ENCODE measurements around the gene ZFC3H1. TPM values are rescaled to one million over a fixed set of nuclear protein-coding genes. Genes with fewer than 3 reads are reported as not detected.
"Not testable (repeated sequence)": the region's sequence is repeated elsewhere in the genome, so short reads cannot be mapped to it uniquely, and the experiment has no call there.

ZFC3H1 gene
- total and polyA plus RNA-seq, 2 experiments from 2014 or later: 15.1 to 27.0 TPM

DNA sequence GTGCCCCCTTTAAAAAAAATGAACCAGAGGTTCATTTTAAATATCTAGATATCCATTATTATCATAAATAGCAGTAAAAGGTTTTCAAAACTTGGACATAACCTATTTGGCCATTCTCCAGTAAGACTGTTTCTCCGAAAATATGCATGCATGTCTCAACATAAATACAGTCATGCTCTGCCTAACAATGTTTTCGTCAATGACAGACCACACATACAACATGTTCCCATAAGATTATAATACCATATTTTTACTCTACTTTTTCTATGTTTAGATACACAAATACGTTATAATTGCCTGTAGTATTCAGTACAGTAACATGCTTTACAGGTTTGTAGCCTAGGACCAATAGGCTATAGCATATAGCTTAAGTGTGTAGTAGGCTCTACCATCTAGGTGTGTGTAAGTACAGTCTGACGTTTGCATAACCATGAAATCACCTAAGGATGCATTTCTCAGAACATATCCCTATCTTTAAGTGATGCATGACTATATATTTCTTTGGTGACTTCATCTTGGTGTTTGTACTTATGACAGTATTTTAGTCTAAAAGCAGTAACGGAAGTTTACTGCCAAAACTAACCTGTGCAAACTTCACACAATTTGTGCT is 25.4 kb upstream of the ZFC3H1 start:
- H4K20me1 ChIP-seq (ENCODE audit: insufficient read depth): no peaks in the 10 kb centered on the region
- H2AFZ ChIP-seq: no peak overlapping the region
- WGBS, 2 experiments (ENCODE audit: low coverage in 1 of 2, low lambda C conversion rate in 2 of 2, missing lambda C conversion rate in 2 of 2): 89 to 91% methylated on average over 5 of the region's 5 CpGs
- H3K9ac ChIP-seq: no peak overlapping the region
- no peak overlapping the region for H3K27ac ChIP-seq
- no peak for TF ChIP-seq EZH2phosphoT487 (IDR thresholded peaks at IDR 0.05; ENCODE audit: insufficient read depth, low read depth)
- H3F3A ChIP-seq (ENCODE audit: insufficient read depth): peaks cover 17% of the 10 kb centered on the region
- DNase-seq: no peak
- no peaks in the 10 kb centered on the region for H3K9me2 ChIP-seq (ENCODE audit: insufficient read depth)
- no peak overlapping the region for H3K4me2 ChIP-seq (ENCODE audit: unreplicated experiment)
- no peaks in the 10 kb centered on the region for H3K9me3 ChIP-seq (ENCODE audit: low read depth)
- H3K4me3 ChIP-seq: no peak overlapping the region
- peaks cover 24% of the 10 kb centered on the region for H3K79me2 ChIP-seq (ENCODE audit: insufficient read depth)
- H3K4me1 ChIP-seq (ENCODE audit: insufficient read depth): peaks cover 20% of the 10 kb centered on the region
- no peaks in the 10 kb centered on the region for H3K36me3 ChIP-seq (ENCODE audit: low read depth)
- in situ Hi-C loops (cut with MboI): no loop called here
- H3K27me3 ChIP-seq (replicated peaks; ENCODE audit: insufficient read depth): no peaks in the 10 kb centered on the region

DNA sequence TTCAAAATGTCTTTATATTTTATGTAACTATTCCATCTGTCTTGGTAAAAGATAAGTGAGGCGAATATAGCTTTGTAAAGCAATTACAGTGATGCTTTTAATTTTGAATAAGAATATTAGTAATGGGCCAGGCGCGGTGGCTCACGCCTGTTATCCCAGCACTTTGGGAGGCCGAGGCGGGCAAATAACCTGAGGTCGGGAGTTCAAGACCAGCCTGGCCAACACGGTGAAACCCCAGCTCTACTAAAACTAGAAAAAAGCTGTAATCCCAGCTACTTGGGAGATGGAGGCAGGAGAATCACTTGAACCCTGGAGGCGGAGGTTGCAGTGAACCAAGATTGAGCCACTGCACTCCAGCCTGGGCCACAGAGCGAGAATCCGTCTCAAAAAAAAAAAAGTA is 23.5 kb upstream of the ZFC3H1 start:
- H3K9me3 ChIP-seq (ENCODE audit: low read depth); H3K36me3 ChIP-seq (ENCODE audit: low read depth); H3K9me2 ChIP-seq (ENCODE audit: insufficient read depth); DNase-seq; in situ Hi-C loops (cut with MboI); H3K27me3 ChIP-seq (replicated peaks; ENCODE audit: insufficient read depth); H4K20me1 ChIP-seq (ENCODE audit: insufficient read depth): not testable (repeated sequence)
- Histone ChIP-seq H3F3A (ENCODE audit: insufficient read depth) (peaks cover 17% of the 10 kb centered on the region), H2AFZ (peak overlapping the region; percentile 95), H3K4me1 (ENCODE audit: insufficient read depth) (peaks cover 20% of the 10 kb centered on the region), H3K27ac (peak overlapping the region; percentile 76), H3K79me2 (ENCODE audit: insufficient read depth) (peaks cover 24% of the 10 kb centered on the region), H3K4me2 (ENCODE audit: unreplicated experiment) (peak overlapping the region; percentile 85), H3K9ac (peak overlapping the region; percentile 81), H3K4me3 (peak overlapping the region; percentile 81)
- WGBS, 2 experiments (ENCODE audit: low coverage in 1 of 2, low lambda C conversion rate in 2 of 2, missing lambda C conversion rate in 2 of 2): 50 to 57% methylated on average over 10 to 11 of the region's 11 CpGs

DNA sequence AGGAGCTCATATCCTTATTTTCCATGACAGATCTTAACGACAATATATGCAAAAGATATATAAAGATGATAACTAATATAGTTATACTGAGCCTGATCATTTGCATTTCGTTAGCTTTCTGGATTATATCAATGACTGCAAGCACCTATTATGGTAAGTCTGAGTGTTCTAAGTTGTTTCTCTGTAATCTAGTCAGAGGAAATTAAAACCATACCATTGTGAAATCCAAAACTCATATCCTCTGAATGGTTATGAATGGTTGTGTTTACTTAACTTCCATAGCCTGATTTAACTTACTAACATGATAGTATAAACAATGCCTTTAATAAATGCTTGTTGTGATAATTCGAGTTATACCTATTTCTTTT is 23.0 kb upstream of the ZFC3H1 start:
- peak; percentile 57 for DNase-seq
- 8 to 10% methylated on average over 3 of the region's 3 CpGs for WGBS, 2 experiments (ENCODE audit: low coverage in 1 of 2, low lambda C conversion rate in 2 of 2, missing lambda C conversion rate in 2 of 2)
- in situ Hi-C loops (cut with MboI): no loop called here

DNA sequence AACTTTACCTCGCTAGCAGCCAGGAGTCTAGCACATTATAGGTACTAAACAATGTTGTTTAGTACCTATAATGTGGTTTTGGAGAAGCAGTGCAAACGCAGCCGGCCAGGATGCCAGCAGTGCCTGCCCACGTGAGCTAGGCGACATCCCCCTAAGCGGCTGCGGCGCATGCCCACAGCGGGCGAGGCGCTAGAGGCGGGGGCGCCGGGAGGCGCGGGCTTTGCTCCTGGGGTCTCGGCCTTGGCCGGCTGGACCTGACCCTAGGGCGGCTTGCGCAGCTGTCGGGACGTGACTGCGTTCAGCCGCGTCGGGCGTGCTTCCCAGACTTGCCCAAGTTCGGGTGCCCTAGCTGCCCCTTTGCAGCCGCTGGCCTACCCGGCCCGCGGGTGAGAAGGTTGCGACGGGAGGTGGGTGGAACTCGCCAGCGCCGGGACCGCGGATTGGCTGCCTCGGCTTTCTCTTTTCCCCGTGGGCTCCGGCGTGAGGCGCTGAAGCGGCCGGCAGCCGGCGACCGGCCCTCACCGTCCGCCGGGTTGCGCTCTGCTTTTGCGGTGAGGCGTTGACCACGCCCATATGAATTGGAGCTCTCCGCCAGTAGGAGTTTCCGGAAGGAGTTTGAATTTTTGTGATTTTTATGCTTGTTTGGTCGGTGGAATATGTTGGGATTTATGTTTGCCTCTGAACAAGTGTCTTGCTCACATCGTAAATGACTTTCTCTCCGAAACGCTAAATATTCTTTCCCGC is 22.4 kb upstream of the ZFC3H1 start, which contains the start of gene TMEM19:
Gene TMEM19 (plus strand): TSS at position 169 of the 744 bp plus-strand sequence. CDS start 599 bp downstream, outside the sequence.
- peak within 1 kb of the TSS; percentile 95 for H2AFZ ChIP-seq
- H3K27me3 ChIP-seq (replicated peaks; ENCODE audit: insufficient read depth): no peaks in the 10 kb centered on the region
- TF ChIP-seq EZH2 (IDR thresholded peaks at IDR 0.05; ENCODE audit: insufficient read depth, poor library complexity, severe bottlenecking) (no peak), EZH2phosphoT487 (IDR thresholded peaks at IDR 0.05; ENCODE audit: insufficient read depth, low read depth) (no peak)
- WGBS, 2 experiments (ENCODE audit: low coverage in 1 of 2, low lambda C conversion rate in 2 of 2, missing lambda C conversion rate in 2 of 2): 0 to 2% methylated on average over 56 to 61 of the region's 63 CpGs
- H3K4me1 ChIP-seq (ENCODE audit: insufficient read depth): peaks cover 20% of the 10 kb centered on the region
- H3K4me2 ChIP-seq (ENCODE audit: unreplicated experiment): peak within 1 kb of the TSS; percentile 85
- DNase-seq: peak; percentile 97
- peaks cover 17% of the 10 kb centered on the region for H3F3A ChIP-seq (ENCODE audit: insufficient read depth)
- peak within 1 kb of the TSS; percentile 81 for H3K9ac ChIP-seq
- in situ Hi-C loops (cut with MboI): no loop called here
- no peaks in the 10 kb centered on the region for H4K20me1 ChIP-seq (ENCODE audit: insufficient read depth)
- H3K9me3 ChIP-seq (ENCODE audit: low read depth): no peaks in the 10 kb centered on the region
- H3K4me3 ChIP-seq: peak within 1 kb of the TSS; percentile 81
- H3K27ac ChIP-seq: peak within 1 kb of the TSS; percentile 76
- H3K36me3 ChIP-seq (ENCODE audit: low read depth): no peaks in the 10 kb centered on the region
- no peaks in the 10 kb centered on the region for H3K9me2 ChIP-seq (ENCODE audit: insufficient read depth)
- H3K79me2 ChIP-seq (ENCODE audit: insufficient read depth): peaks cover 24% of the 10 kb centered on the region

More for the DNA sequence above, 23.0 kb upstream of the ZFC3H1 start:
- Histone ChIP-seq H3K4me2 (ENCODE audit: unreplicated experiment) (peak overlapping the region; percentile 85), H3K9me3 (ENCODE audit: low read depth) (no peaks in the 10 kb centered on the region), H3K9me2 (ENCODE audit: insufficient read depth) (no peaks in the 10 kb centered on the region), H3K9ac (peak overlapping the region; percentile 81), H3K27me3 (replicated peaks; ENCODE audit: insufficient read depth) (no peaks in the 10 kb centered on the region), H2AFZ (peak overlapping the region; percentile 95), H3K4me3 (peak overlapping the region; percentile 81), H3K79me2 (ENCODE audit: insufficient read depth) (peaks cover 24% of the 10 kb centered on the region), H3K4me1 (ENCODE audit: insufficient read depth) (peaks cover 20% of the 10 kb centered on the region), H4K20me1 (ENCODE audit: insufficient read depth) (no peaks in the 10 kb centered on the region), H3F3A (ENCODE audit: insufficient read depth) (peaks cover 17% of the 10 kb centered on the region), H3K36me3 (ENCODE audit: low read depth) (no peaks in the 10 kb centered on the region), H3K27ac (peak overlapping the region; percentile 76)
- TF ChIP-seq EZH2 (IDR thresholded peaks at IDR 0.05; ENCODE audit: insufficient read depth, poor library complexity, severe bottlenecking) (no peak), EZH2phosphoT487 (IDR thresholded peaks at IDR 0.05; ENCODE audit: insufficient read depth, low read depth) (no peak)
